Endothelial cell of umbilical vein (primary cell): ENCODE measurements around the gene AADACL4. TPM values are rescaled to one million over a fixed set of nuclear protein-coding genes. Genes with fewer than 3 reads are reported as not detected.

Experiments used
- BruUV-seq: library from RNA; stranded (reverse); fragments of 400-500 nt; replicated peaks from 2 replicates; lab custom pipeline; 2021; lab: Mats Ljungman, UMichigan
- CTCF ChIA-PET: fragments of 300-600, 350-600 bp; sonication (Branson Sonifier 250); formaldehyde crosslinking; loops from one replicate; lab custom pipeline; 2021; ENCODE audit warnings: antibody characterized with exemption, inconsistent platforms; lab: Charles Lee
- POLR2A ChIA-PET: fragments of 300-600, 350-600 bp; sonication (Branson Sonifier 250); formaldehyde crosslinking; loops from one replicate; lab custom pipeline; 2021; ENCODE audit warnings: antibody characterized with exemption, inconsistent platforms; lab: Charles Lee
- DNase-seq: peaks from one replicate; pipeline ENCODE4 v3.0.0-alpha.2; 2011; ENCODE audit warnings: low read depth, low spot score
- FAIRE-seq: peaks from 2 replicates; lab custom pipeline; 2011; peaks lifted over from hg19 to GRCh38; lab: Jason Lieb, UNC
- H2AFZ ChIP-seq: 2 replicates; pipeline ENCODE4 v1.6.0; 2012; ENCODE audit warnings: low read depth, low read length, control low read depth, inconsistent platforms
- H3K27ac ChIP-seq: 2 replicates; pipeline ENCODE4 v1.5.1; 2011; ENCODE audit warnings: low read depth, mild to moderate bottlenecking, control low read depth, low read length, moderate library complexity; ENCODE audit not compliant: insufficient read depth
- H3K27me3 ChIP-seq, 2 experiments: 2 replicates each; pipeline versions ENCODE4 v1.6.0 to v1.6.1; 2011; ENCODE audit warnings: low read length in 2 of 2, mixed read lengths in 1 of 2; ENCODE audit not compliant: control insufficient read depth in 2 of 2, insufficient read depth in 2 of 2
- H3K36me3 ChIP-seq, 2 experiments: 2 replicates in 1 of 2; 3 replicates in 1 of 2; pipeline ENCODE4 v1.5.1; 2011; ENCODE audit warnings: low read length in 2 of 2, mild to moderate bottlenecking in 1 of 2, moderate library complexity in 1 of 2; ENCODE audit not compliant: control insufficient read depth in 2 of 2, insufficient read depth in 2 of 2; ENCODE audit errors: extremely low read depth in 1 of 2
- H3K4me1 ChIP-seq: 3 replicates; pipeline ENCODE4 v1.5.1; 2011; ENCODE audit warnings: mild to moderate bottlenecking, low read length; ENCODE audit not compliant: control insufficient read depth, insufficient read depth; ENCODE audit errors: extremely low read depth
- H3K4me2 ChIP-seq: 2 replicates; pipeline ENCODE4 v1.6.1; 2011; ENCODE audit warnings: low read length, control low read depth, mixed read lengths; ENCODE audit not compliant: insufficient read depth
- H3K4me3 ChIP-seq, 3 experiments: fragments of 200-600 bp in 1 of 3; sonication (generic), shearing (Covaris generic) in 1 of 3; replicated peaks in 1 of 3; 2 replicates each; pipeline ENCODE4 v1.5.1; 2011 to 2016; ENCODE audit warnings: control low read depth in 3 of 3, low read length in 3 of 3, mild to moderate bottlenecking in 2 of 3, inconsistent platforms in 1 of 3, low read depth in 1 of 3, moderate library complexity in 1 of 3; ENCODE audit not compliant: insufficient read depth in 1 of 3
- H3K79me2 ChIP-seq: 2 replicates; pipeline ENCODE4 v1.6.0; 2012; ENCODE audit warnings: low read length, inconsistent platforms; ENCODE audit not compliant: control insufficient read depth, insufficient read depth
- H3K9ac ChIP-seq: replicated peaks from 2 replicates; pipeline ENCODE3; 2011; ENCODE audit warnings: low read length, control low read depth; ENCODE audit not compliant: insufficient read depth; ENCODE audit errors: extremely low read depth
- H3K9me1 ChIP-seq: replicated peaks from 3 replicates; pipeline ENCODE4 v1.6.0; 2011; ENCODE audit warnings: mild to moderate bottlenecking, low read length; ENCODE audit not compliant: control insufficient read depth, insufficient read depth; ENCODE audit errors: extremely low read depth
- H3K9me3 ChIP-seq: replicated peaks from 2 replicates; pipeline ENCODE4 v1.5.1; 2012; ENCODE audit warnings: low read length, inconsistent platforms; ENCODE audit not compliant: control insufficient read depth, insufficient read depth
- H4K20me1 ChIP-seq: replicated peaks from 2 replicates; pipeline ENCODE3; 2011; ENCODE audit warnings: mild to moderate bottlenecking, low read length; ENCODE audit not compliant: control insufficient read depth, insufficient read depth; ENCODE audit errors: extremely low read depth
- EZH2 ChIP-seq: IDR thresholded peaks from 2 replicates; pipeline ENCODE4 v1.6.1; 2012; ENCODE audit warnings: borderline replicate concordance, low read depth, mild to moderate bottlenecking, moderate library complexity, low read length, inconsistent platforms; ENCODE audit not compliant: severe bottlenecking
- FOS ChIP-seq: IDR thresholded peaks from 2 replicates; pipeline ENCODE4 v1.6.1; 2011; ENCODE audit warnings: mild to moderate bottlenecking, low read length, moderate library complexity, borderline replicate concordance; ENCODE audit not compliant: insufficient read depth
- GATA2 ChIP-seq: IDR thresholded peaks from 2 replicates; pipeline ENCODE4 v1.7.0; 2011; ENCODE audit warnings: low read depth, mild to moderate bottlenecking, moderate library complexity, mixed read lengths, low read length; ENCODE audit not compliant: insufficient read length, insufficient read depth
- JUN ChIP-seq: IDR thresholded peaks from 2 replicates; pipeline ENCODE4 v1.6.1; 2011; ENCODE audit warnings: borderline replicate concordance, low read depth; ENCODE audit not compliant: insufficient read length, insufficient read depth
- MYC ChIP-seq: IDR thresholded peaks from one replicate; pipeline ENCODE4 v1.6.1; 2011; ENCODE audit warnings: mild to moderate bottlenecking, low read depth, low read length
- POLR2A ChIP-seq: IDR thresholded peaks from 2 replicates; pipeline ENCODE4 v1.6.1; 2012; ENCODE audit warnings: low read depth, mild to moderate bottlenecking, control low read depth, low read length
- POLR2AphosphoS5 ChIP-seq: IDR thresholded peaks from 2 replicates; pipeline ENCODE4 v1.6.1; 2012; ENCODE audit warnings: low read depth, mild to moderate bottlenecking, control low read depth, low read length, moderate library complexity; ENCODE audit not compliant: insufficient read depth
- dilution Hi-C: fragments of 300-500 bp; cut with MboI; formaldehyde crosslinking; loops from one replicate; pipeline ENCODE4 v1.15.0; 2019; ENCODE audit warnings: low sequenced_read_pairs; ENCODE audit not compliant: extremely low pct_ligation_motif_present
- intact Hi-C: fragments of 100-400 bp; cut with micrococcal nuclease; formaldehyde crosslinking; loops from one replicate; pipeline ENCODE4 v1.10.0; 2022
- polyA plus RNA-seq, 4 experiments: library from polyadenylated mRNA; depleted of rRNA in 3 of 4; stranded (reverse) in 3 of 4; unstranded in 1 of 4; fragments of >200 nt; gene quantifications; 2 replicates each; pipeline versions ENCODE4 v1.2.1 to v1.2.3, GENCODE V29; 2011 to 2012; ENCODE audit warnings: missing spikeins in 1 of 4
- total RNA-seq: library from RNA; stranded (reverse); gene quantifications from 2 replicates; pipeline ENCODE4 v1.2.3, GENCODE V29; 2021
- TF ChIP-seq, protein P1 (sequence below), 2 donors: IDR thresholded peaks; 1 replicate in 1 of 2; 2 replicates in 1 of 2; pipeline ENCODE4 v1.5.1; 2011; ENCODE audit warnings: low read length in 2 of 2, mild to moderate bottlenecking in 2 of 2, moderate library complexity in 2 of 2, control low read depth in 1 of 2, inconsistent platforms in 1 of 2, low read depth in 1 of 2; ENCODE audit not compliant: insufficient read depth in 1 of 2; ENCODE audit errors: extremely low read depth in 1 of 2
- TF ChIP-seq, protein P2 (sequence below): IDR thresholded peaks from 2 replicates; pipeline ENCODE4 v1.6.1; 2011; ENCODE audit not compliant: insufficient read depth, insufficient read length

AADACL4 gene
- total and polyA plus RNA-seq, 2 donors (not counting 3 experiments of a cell fraction or from before 2014, with no cell fraction given), result not detected

GRCh38 chr1:12709696-12710095 is 65.8 kb downstream of the AADACL4 start:
- no peak overlapping the region for H2AFZ ChIP-seq
- FAIRE-seq, result no peak

GRCh38 chr1:12711536-12711935 is 67.7 kb downstream of the AADACL4 start:
- no peaks in the 10 kb centered on the region for H3K4me1 ChIP-seq
- H3K4me2 ChIP-seq, result no peak overlapping the region
- H2AFZ ChIP-seq, result no peak overlapping the region
- H4K20me1 ChIP-seq, result no peaks in the 10 kb centered on the region
- H3K79me2 ChIP-seq, result no peaks in the 10 kb centered on the region
- no peak overlapping the region for H3K4me3 ChIP-seq
- BruUV-seq, result no TSS peak
- H3K36me3 ChIP-seq, result no peaks in the 10 kb centered on the region
- no peak for TF ChIP-seq FOS
- no peak for TF ChIP-seq EZH2
- no peak for TF ChIP-seq POLR2A
- TF ChIP-seq GATA2, result no peak
- TF ChIP-seq, protein P1, sequence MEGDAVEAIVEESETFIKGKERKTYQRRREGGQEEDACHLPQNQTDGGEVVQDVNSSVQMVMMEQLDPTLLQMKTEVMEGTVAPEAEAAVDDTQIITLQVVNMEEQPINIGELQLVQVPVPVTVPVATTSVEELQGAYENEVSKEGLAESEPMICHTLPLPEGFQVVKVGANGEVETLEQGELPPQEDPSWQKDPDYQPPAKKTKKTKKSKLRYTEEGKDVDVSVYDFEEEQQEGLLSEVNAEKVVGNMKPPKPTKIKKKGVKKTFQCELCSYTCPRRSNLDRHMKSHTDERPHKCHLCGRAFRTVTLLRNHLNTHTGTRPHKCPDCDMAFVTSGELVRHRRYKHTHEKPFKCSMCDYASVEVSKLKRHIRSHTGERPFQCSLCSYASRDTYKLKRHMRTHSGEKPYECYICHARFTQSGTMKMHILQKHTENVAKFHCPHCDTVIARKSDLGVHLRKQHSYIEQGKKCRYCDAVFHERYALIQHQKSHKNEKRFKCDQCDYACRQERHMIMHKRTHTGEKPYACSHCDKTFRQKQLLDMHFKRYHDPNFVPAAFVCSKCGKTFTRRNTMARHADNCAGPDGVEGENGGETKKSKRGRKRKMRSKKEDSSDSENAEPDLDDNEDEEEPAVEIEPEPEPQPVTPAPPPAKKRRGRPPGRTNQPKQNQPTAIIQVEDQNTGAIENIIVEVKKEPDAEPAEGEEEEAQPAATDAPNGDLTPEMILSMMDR (IDR thresholded peaks at IDR 0.05; ENCODE audit: extremely low read depth in 1 of 2, insufficient read depth in 1 of 2, low read depth in 1 of 2, low read length in 2 of 2), result no peak
- TF ChIP-seq POLR2AphosphoS5, result no peak
- TF ChIP-seq, protein P2, sequence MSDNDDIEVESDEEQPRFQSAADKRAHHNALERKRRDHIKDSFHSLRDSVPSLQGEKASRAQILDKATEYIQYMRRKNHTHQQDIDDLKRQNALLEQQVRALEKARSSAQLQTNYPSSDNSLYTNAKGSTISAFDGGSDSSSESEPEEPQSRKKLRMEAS, result no peak
- TF ChIP-seq JUN, result no peak
- TF ChIP-seq MYC, result no peak
- ChIA-PET CTCF (no interaction called here), POLR2A (no interaction called here)
- dilution Hi-C loops, result no loop called here
- H3K9ac ChIP-seq, result no peak overlapping the region
- DNase-seq, result no peak
- H3K27ac ChIP-seq, result no peak overlapping the region
- H3K9me3 ChIP-seq, result no peaks in the 10 kb centered on the region
- intact Hi-C loops, result no loop called here
- no peaks in the 10 kb centered on the region for H3K9me1 ChIP-seq
- no peaks in the 10 kb centered on the region for H3K27me3 ChIP-seq
- no peak for FAIRE-seq

More at GRCh38 chr1:12709696-12710095, 65.8 kb downstream of the AADACL4 start:
- Histone ChIP-seq H3K27ac (no peak overlapping the region), H3K27me3 (no peaks in the 10 kb centered on the region), H3K36me3 (no peaks in the 10 kb centered on the region), H3K9me3 (no peaks in the 10 kb centered on the region), H3K4me1 (no peaks in the 10 kb centered on the region), H3K9me1 (no peaks in the 10 kb centered on the region), H3K9ac (no peak overlapping the region), H4K20me1 (no peaks in the 10 kb centered on the region), H3K4me2 (no peak overlapping the region), H3K4me3 (no peak overlapping the region), H3K79me2 (no peaks in the 10 kb centered on the region)
- CTCF ChIA-PET, result no interaction called here
- intact Hi-C loops (no loop called here), dilution Hi-C loops (no loop called here)
- BruUV-seq, result no TSS peak
- DNase-seq, result no peak
- TF ChIP-seq, protein P1 (IDR thresholded peaks at IDR 0.05; ENCODE audit: extremely low read depth in 1 of 2, insufficient read depth in 1 of 2, low read depth in 1 of 2, low read length in 2 of 2), result no peak
- TF ChIP-seq MYC, result no peak
- no peak for TF ChIP-seq EZH2
- TF ChIP-seq, protein P2, result no peak
- no peak for TF ChIP-seq JUN
- POLR2A ChIA-PET, result no interaction called here
